ENCODE measurements around the gene DCK.
"Not testable (repeated sequence)": the region's sequence is repeated elsewhere in the genome, so short reads cannot be mapped to it uniquely, and the experiment has no call there.

The DCK gene

GRCh38 chr4:70997546-70997945 lies 4.1 kb downstream of the DCK start:
- no peaks in the 10 kb centered on the region for H3K27me3 ChIP-seq (ENCODE audit: control insufficient read depth in 1 of 2, insufficient read depth in 1 of 2, low read length in 2 of 2)
- H3K18ac ChIP-seq (ENCODE audit: low read depth in 1 of 2, low read length in 2 of 2): no peak overlapping the region
- H3K27ac ChIP-seq (ENCODE audit: low read length, poor library complexity, severe bottlenecking): no peak overlapping the region
- no peak overlapping the region for H2BK12ac ChIP-seq (ENCODE audit: low read length in 2 of 2)
- H2AFZ ChIP-seq (ENCODE audit: low read depth, low read length): no peak overlapping the region
- H2BK5ac ChIP-seq (ENCODE audit: low read depth, low read length, poor library complexity, severe bottlenecking): no peak overlapping the region
- WGBS: no CpG with 5 or more reads among the region's 2 CpGs
- H3K4me3 ChIP-seq (ENCODE audit: insufficient read depth in 1 of 2, low read depth in 1 of 2, low read length in 2 of 2): no peak overlapping the region
- H3K9me3 ChIP-seq (ENCODE audit: control insufficient read depth, low read length): no peaks in the 10 kb centered on the region
- no peak overlapping the region for H2BK120ac ChIP-seq (ENCODE audit: low read depth, low read length)
- no peak overlapping the region for H3K23ac ChIP-seq (ENCODE audit: low read length in 2 of 2)
- no peak overlapping the region for H3K9ac ChIP-seq (ENCODE audit: low read length)
- no peak overlapping the region for H3K4ac ChIP-seq (ENCODE audit: low read depth in 1 of 2, low read length in 2 of 2)
- H3K4me1 ChIP-seq (ENCODE audit: control insufficient read depth, insufficient read depth, low read depth, low read length): peaks cover 3% of the 10 kb centered on the region
- no peak overlapping the region for H2AK5ac ChIP-seq (ENCODE audit: low read length, severe bottlenecking)
- no peak overlapping the region for H3K14ac ChIP-seq (ENCODE audit: low read length in 2 of 2)
- no peak for DNase-seq
- H3K36me3 ChIP-seq (ENCODE audit: control insufficient read depth in 1 of 2, insufficient read depth in 2 of 2, low read depth in 1 of 2, low read length in 2 of 2): peaks cover 6 to 11% of the 10 kb centered on the region in 2 experiments
- peaks cover 6% of the 10 kb centered on the region for H3K79me1 ChIP-seq (replicated peaks; ENCODE audit: low read length, poor library complexity, severe bottlenecking)
- no peak overlapping the region for H4K91ac ChIP-seq (ENCODE audit: low read length)
- H2BK15ac ChIP-seq (ENCODE audit: low read depth, poor library complexity, severe bottlenecking): no peak overlapping the region
- no peak overlapping the region for H3K4me2 ChIP-seq (ENCODE audit: low read length, poor library complexity, severe bottlenecking)
- H4K8ac ChIP-seq (ENCODE audit: low read length): no peak overlapping the region

- H2BK15ac ChIP-seq (ENCODE audit: low read depth, poor library complexity, severe bottlenecking): not testable (repeated sequence)
Observed at GRCh38 chr4:70999639-71000038, 6.2 kb downstream of the DCK start.

GRCh38 chr4:71001363-71001762 lies 7.9 kb downstream of the DCK start:
- H3K36me3 ChIP-seq (ENCODE audit: control insufficient read depth in 1 of 2, insufficient read depth in 2 of 2, low read depth in 1 of 2, low read length in 2 of 2): peaks cover 6 to 11% of the 10 kb centered on the region in 2 experiments
- not testable (repeated sequence) for H3K27me3 ChIP-seq (ENCODE audit: control insufficient read depth in 1 of 2, insufficient read depth in 1 of 2, low read length in 2 of 2); H3K9me3 ChIP-seq (ENCODE audit: control insufficient read depth, low read length); H4K8ac ChIP-seq (ENCODE audit: low read length); H4K91ac ChIP-seq (ENCODE audit: low read length); H3K18ac ChIP-seq (ENCODE audit: low read depth in 1 of 2, low read length in 2 of 2); DNase-seq; H3K4me1 ChIP-seq (ENCODE audit: control insufficient read depth, insufficient read depth, low read depth, low read length); H3K27ac ChIP-seq (ENCODE audit: low read length, poor library complexity, severe bottlenecking); H3K4me3 ChIP-seq (ENCODE audit: insufficient read depth in 1 of 2, low read depth in 1 of 2, low read length in 2 of 2); H3K79me1 ChIP-seq (replicated peaks; ENCODE audit: low read length, poor library complexity, severe bottlenecking); H3K14ac ChIP-seq (ENCODE audit: low read length in 2 of 2); H3K4me2 ChIP-seq (ENCODE audit: low read length, poor library complexity, severe bottlenecking); H2AFZ ChIP-seq (ENCODE audit: low read depth, low read length); H3K4ac ChIP-seq (ENCODE audit: low read depth in 1 of 2, low read length in 2 of 2); H2BK15ac ChIP-seq (ENCODE audit: low read depth, poor library complexity, severe bottlenecking); H2BK120ac ChIP-seq (ENCODE audit: low read depth, low read length); H3K23ac ChIP-seq (ENCODE audit: low read length in 2 of 2); H2BK12ac ChIP-seq (ENCODE audit: low read length in 2 of 2); H3K9ac ChIP-seq (ENCODE audit: low read length); H2AK5ac ChIP-seq (ENCODE audit: low read length, severe bottlenecking); H2BK5ac ChIP-seq (ENCODE audit: low read depth, low read length, poor library complexity, severe bottlenecking)
- WGBS: over 99% methylated on average over 4 of the region's 4 CpGs

More at GRCh38 chr4:70999639-71000038, 6.2 kb downstream of the DCK start:
- H2BK5ac ChIP-seq (ENCODE audit: low read depth, low read length, poor library complexity, severe bottlenecking); H2BK12ac ChIP-seq (ENCODE audit: low read length in 2 of 2); H3K79me1 ChIP-seq (replicated peaks; ENCODE audit: low read length, poor library complexity, severe bottlenecking); H3K4me1 ChIP-seq (ENCODE audit: control insufficient read depth, insufficient read depth, low read depth, low read length); H3K18ac ChIP-seq (ENCODE audit: low read depth in 1 of 2, low read length in 2 of 2); H3K9me3 ChIP-seq (ENCODE audit: control insufficient read depth, low read length); H3K23ac ChIP-seq (ENCODE audit: low read length in 2 of 2); H3K14ac ChIP-seq (ENCODE audit: low read length in 2 of 2); H3K4ac ChIP-seq (ENCODE audit: low read depth in 1 of 2, low read length in 2 of 2); H3K4me2 ChIP-seq (ENCODE audit: low read length, poor library complexity, severe bottlenecking); H3K27me3 ChIP-seq (ENCODE audit: control insufficient read depth in 1 of 2, insufficient read depth in 1 of 2, low read length in 2 of 2); H3K4me3 ChIP-seq (ENCODE audit: insufficient read depth in 1 of 2, low read depth in 1 of 2, low read length in 2 of 2); DNase-seq; H3K27ac ChIP-seq (ENCODE audit: low read length, poor library complexity, severe bottlenecking); H2AFZ ChIP-seq (ENCODE audit: low read depth, low read length); H4K8ac ChIP-seq (ENCODE audit: low read length); H4K91ac ChIP-seq (ENCODE audit: low read length); H2BK120ac ChIP-seq (ENCODE audit: low read depth, low read length); H2AK5ac ChIP-seq (ENCODE audit: low read length, severe bottlenecking); H3K9ac ChIP-seq (ENCODE audit: low read length): not testable (repeated sequence)
- H3K36me3 ChIP-seq (ENCODE audit: control insufficient read depth in 1 of 2, insufficient read depth in 2 of 2, low read depth in 1 of 2, low read length in 2 of 2): peaks cover 6 to 11% of the 10 kb centered on the region in 2 experiments

- Histone ChIP-seq H3K27ac (ENCODE audit: low read length, poor library complexity, severe bottlenecking) (no peak overlapping the region), H4K91ac (ENCODE audit: low read length) (no peak overlapping the region), H3K36me3 (ENCODE audit: control insufficient read depth in 1 of 2, insufficient read depth in 2 of 2, low read depth in 1 of 2, low read length in 2 of 2) (no peaks in the 10 kb centered on the region), H2BK12ac (ENCODE audit: low read length in 2 of 2) (no peak overlapping the region), H3K14ac (ENCODE audit: low read length in 2 of 2) (no peak overlapping the region), H3K4me1 (ENCODE audit: control insufficient read depth, insufficient read depth, low read depth, low read length) (peaks cover 6% of the 10 kb centered on the region), H3K18ac (ENCODE audit: low read depth in 1 of 2, low read length in 2 of 2) (no peak overlapping the region), H2BK15ac (ENCODE audit: low read depth, poor library complexity, severe bottlenecking) (no peak overlapping the region), H3K9me3 (ENCODE audit: control insufficient read depth, low read length) (no peaks in the 10 kb centered on the region), H3K27me3 (ENCODE audit: control insufficient read depth in 1 of 2, insufficient read depth in 1 of 2, low read length in 2 of 2) (no peaks in the 10 kb centered on the region), H3K79me1 (replicated peaks; ENCODE audit: low read length, poor library complexity, severe bottlenecking) (peaks cover 7% of the 10 kb centered on the region), H2BK5ac (ENCODE audit: low read depth, low read length, poor library complexity, severe bottlenecking) (no peak overlapping the region), H2BK120ac (ENCODE audit: low read depth, low read length) (no peak overlapping the region), H2AK5ac (ENCODE audit: low read length, severe bottlenecking) (no peak overlapping the region), H3K9ac (ENCODE audit: low read length) (no peak overlapping the region), H3K4me2 (ENCODE audit: low read length, poor library complexity, severe bottlenecking) (no peak overlapping the region), H2AFZ (ENCODE audit: low read depth, low read length) (no peak overlapping the region), H3K23ac (ENCODE audit: low read length in 2 of 2) (no peak overlapping the region), H4K8ac (ENCODE audit: low read length) (no peak overlapping the region), H3K4me3 (ENCODE audit: insufficient read depth in 1 of 2, low read depth in 1 of 2, low read length in 2 of 2) (no peak overlapping the region), H3K4ac (ENCODE audit: low read depth in 1 of 2, low read length in 2 of 2) (no peak overlapping the region)
- no peak for DNase-seq
- 79% methylated on average over 7 of the region's 7 CpGs for WGBS
Observed at GRCh38 chr4:71004281-71004851, 10.9 kb downstream of the DCK start.

Measured in mesenchymal stem cell (in vitro differentiated cells and primary cell).